B cell (primary cell): ENCODE results near the gene CSNK1G1.

ENCODE experiments used
- EZH2 ChIP-seq: IDR thresholded peaks from 2 replicates; pipeline ENCODE4 v1.6.1; 2012; ENCODE audit warnings: borderline replicate concordance, low read depth, mild to moderate bottlenecking, moderate library complexity, low read length; ENCODE audit not compliant: insufficient read depth, poor library complexity, severe bottlenecking
- TF ChIP-seq, protein P1 (sequence below): fragments of 200-600 bp; IDR thresholded peaks from one replicate; pipeline ENCODE4 v1.8.0; 2022; ENCODE audit warnings: antibody characterized with exemption, mild to moderate bottlenecking

DNA sequence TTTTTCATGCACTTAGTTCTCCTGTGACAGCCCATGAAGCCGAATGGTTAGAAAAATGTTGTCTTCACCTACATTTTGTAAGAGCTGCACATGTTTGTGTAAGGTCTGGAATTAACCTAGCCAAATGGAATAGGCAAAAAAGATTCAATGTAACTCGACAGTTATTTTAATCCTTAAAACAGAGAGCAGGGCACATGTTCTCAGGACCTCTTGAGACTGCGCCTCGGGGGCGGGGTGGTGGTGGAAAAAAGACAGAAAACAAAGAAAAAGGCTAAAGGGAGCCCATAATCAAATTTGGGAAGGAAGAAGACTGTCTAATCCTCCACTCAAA, 702 bp upstream of the CSNK1G1 start:
- TF ChIP-seq, protein P1, sequence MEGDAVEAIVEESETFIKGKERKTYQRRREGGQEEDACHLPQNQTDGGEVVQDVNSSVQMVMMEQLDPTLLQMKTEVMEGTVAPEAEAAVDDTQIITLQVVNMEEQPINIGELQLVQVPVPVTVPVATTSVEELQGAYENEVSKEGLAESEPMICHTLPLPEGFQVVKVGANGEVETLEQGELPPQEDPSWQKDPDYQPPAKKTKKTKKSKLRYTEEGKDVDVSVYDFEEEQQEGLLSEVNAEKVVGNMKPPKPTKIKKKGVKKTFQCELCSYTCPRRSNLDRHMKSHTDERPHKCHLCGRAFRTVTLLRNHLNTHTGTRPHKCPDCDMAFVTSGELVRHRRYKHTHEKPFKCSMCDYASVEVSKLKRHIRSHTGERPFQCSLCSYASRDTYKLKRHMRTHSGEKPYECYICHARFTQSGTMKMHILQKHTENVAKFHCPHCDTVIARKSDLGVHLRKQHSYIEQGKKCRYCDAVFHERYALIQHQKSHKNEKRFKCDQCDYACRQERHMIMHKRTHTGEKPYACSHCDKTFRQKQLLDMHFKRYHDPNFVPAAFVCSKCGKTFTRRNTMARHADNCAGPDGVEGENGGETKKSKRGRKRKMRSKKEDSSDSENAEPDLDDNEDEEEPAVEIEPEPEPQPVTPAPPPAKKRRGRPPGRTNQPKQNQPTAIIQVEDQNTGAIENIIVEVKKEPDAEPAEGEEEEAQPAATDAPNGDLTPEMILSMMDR, result no peak
- TF ChIP-seq EZH2, result no peak
